Left renal pelvis (tissue), 4 donors: ENCODE data around the gene ST8SIA1. TPM values are rescaled to one million over a fixed set of nuclear protein-coding genes. Genes with fewer than 3 reads are reported as not detected.

Source experiments
- DNase-seq, 4 donors: peaks; one replicate each; pipeline ENCODE4 v3.0.0-alpha.2; 2013; ENCODE audit warnings: low read depth in 4 of 4, low spot score in 3 of 4
- polyA plus RNA-seq, 4 donors: library from polyadenylated mRNA; unstranded; fragments of 120-200 nt; gene quantifications; one replicate each; pipeline ENCODE4 v1.2.1, GENCODE V29; 2013; ENCODE audit not compliant: insufficient read length in 4 of 4

The ST8SIA1 gene
- polyA plus RNA-seq, 4 donors = 5.4 to 7.8 (median 6.5) TPM

- no peak for DNase-seq
These were observed 49.6 kb downstream of the ST8SIA1 start for GRCh38 chr12:22284871-22285270.

DNA sequence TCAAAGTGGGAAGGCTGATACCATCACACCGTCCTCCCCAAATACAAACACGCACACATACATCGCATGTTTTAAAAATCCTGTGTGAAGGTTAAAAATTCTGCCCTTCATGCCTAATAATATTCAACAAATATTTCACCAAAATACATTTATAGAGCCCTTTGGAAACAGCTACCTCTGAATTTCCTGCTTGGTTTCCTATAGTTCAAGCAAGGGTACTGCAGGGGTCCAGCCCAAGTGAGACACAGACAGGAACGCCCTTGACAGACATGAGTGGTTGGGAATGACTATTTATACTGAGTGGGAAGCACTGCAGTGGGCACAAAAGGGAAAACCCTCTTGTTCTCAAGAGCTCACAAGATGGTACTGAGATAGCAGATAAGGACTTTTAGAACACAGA is 51.0 kb downstream of the ST8SIA1 start:
- no peak for DNase-seq

GRCh38 chr12:22283006-22283506 is 51.5 kb downstream of the ST8SIA1 start:
- DNase-seq = no peak

DNA sequence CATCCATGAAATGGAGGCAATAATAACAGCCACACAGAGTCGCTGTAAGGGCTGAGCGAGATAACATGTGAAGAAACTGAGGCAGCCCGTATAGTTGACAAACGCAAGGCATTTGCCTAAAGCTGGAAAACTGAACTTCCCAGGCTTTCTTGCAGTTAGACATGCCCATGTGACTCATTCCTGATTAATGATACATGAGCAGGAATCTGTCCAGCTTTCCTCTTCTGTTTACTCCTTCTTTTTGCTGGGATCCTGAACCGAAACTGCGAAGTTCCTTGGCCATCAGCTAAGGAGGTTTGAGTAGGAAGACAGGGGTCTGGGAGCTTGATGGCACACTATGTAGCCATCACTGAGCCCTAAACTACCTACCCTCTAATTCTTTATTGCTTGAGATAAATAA is 52.2 kb downstream of the ST8SIA1 start:
- no peak for DNase-seq

GRCh38 chr12:22276867-22277266 is 57.6 kb downstream of the ST8SIA1 start:
- DNase-seq = no peak

DNA sequence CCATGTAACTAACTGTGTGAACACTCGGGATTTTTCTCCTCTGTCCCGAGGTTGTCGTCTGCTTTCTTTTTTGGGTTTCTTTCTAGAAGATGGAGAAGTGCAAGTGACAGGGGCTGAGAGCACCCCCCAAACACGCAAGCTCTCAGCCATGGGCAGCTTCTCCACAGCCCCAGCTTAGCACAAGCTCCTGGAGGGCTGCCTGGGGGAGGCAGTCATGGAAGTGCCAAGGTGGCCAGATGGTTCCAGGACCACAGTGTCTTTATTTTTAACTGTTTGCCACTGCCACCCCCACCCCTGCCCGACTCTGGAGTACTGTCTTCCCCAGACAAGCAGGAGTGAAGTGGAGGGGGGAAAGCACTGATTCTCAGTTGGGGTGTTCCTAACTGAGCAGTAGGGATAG is 58.2 kb downstream of the ST8SIA1 start:
- no peak for DNase-seq

DNA sequence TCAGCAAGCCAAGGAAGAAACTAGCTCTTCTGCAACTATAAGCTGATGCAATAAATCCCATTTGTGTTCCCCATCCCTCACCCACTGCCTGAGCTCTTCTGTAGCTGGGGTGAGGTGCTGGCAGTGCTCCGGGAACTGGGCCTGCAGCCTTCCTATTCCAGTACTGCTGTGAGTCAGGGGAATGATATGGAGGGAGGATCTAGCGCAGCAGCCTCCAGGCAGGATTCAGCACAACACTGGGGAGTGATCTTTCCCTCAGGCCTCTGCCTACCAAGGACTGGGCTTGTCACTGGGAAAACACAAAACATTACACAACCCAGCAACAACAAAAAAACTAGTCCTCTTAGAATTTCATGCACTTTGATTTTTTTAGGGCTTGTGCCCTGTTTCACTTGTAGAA is 58.7 kb downstream of the ST8SIA1 start:
- no peak for DNase-seq

GRCh38 chr12:22272335-22273151 is 62.0 kb downstream of the ST8SIA1 start:
- DNase-seq = no peak

DNA sequence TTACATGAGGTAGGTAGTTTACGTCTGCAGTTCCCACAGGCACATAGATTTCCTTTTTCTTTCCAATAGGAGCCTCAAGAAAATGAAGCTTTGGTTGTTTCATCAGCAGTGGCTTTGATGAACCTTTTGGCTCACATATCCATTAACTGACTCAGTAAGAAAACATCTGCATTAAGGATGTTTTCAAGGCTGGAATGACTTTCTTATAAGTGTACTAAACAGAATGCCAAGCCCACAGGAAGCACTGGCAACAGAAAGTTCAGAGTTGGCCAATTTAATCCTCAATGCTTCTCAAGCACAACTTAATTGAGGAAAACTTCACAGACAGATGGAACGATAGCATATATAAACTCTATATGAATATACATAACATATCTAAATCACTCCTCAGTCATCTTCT is 63.5 kb downstream of the ST8SIA1 start:
- no peak for DNase-seq

DNA sequence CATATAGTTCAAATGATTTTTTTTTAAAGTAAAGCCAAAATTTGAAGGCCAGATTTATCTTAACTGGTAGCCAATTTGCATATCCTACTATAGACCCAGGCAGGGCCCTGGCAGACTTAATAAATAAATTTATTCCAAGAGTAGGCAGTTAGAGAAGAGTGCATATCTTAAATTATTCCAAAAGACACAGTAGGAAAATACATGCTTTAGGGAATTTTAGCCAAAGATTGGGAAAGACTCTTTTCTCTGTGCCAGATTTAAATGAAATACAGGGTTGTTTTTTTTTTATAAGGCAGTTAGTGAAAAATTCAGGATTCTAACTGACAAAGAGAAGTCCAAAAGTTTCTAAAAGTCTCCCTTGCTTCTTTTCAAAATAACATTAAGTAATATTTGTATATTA is 65.5 kb downstream of the ST8SIA1 start:
- DNase-seq = no peak

GRCh38 chr12:22268406-22268805 is 66.1 kb downstream of the ST8SIA1 start:
- no peak for DNase-seq

DNA sequence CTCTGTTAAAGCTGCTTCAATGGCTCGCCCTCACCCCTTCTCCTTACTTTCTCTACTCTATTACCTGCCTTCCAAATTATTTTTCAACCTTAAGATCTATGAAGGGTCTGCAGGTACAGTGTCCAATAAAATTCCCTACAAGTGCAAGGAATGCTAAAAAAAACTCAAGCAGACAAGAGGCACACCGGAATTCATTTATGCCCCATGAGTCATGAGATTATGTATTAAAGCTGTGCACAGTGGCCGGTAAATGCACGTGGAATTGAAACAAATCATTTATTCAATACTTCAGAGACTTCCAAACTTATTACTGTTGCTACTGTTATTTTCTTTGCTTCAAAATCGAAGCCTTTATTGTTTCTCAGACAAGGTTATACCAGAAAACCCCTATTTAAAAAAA is 68.4 kb downstream of the ST8SIA1 start:
- no peak for DNase-seq

- DNase-seq = no peak
These were observed 70.1 kb downstream of the ST8SIA1 start for GRCh38 chr12:22264380-22264779.

DNA sequence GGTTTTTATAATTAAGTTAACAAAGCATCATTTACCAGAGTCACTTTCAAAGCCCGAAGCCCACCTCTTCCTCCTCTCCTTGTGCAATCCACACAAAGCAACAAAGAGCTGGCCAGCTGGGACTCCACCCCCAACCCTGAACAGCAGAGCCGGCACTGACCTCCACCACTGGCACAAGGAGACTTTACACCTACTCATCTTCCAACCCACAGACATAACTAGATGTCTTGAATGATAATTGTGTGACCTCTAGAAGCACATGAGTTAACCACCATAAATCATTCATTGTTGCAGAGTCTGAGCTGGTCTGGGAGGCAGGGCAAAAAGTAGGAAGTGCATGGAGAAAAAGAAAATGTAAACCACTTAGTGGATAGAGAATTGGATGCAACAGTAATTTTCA is 72.2 kb downstream of the ST8SIA1 start:
- DNase-seq = no peak

GRCh38 chr12:22257100-22257499 is 77.4 kb downstream of the ST8SIA1 start:
- no peak for DNase-seq

- no peak for DNase-seq
These were observed 77.9 kb downstream of the ST8SIA1 start for GRCh38 chr12:22256605-22257004.

DNA sequence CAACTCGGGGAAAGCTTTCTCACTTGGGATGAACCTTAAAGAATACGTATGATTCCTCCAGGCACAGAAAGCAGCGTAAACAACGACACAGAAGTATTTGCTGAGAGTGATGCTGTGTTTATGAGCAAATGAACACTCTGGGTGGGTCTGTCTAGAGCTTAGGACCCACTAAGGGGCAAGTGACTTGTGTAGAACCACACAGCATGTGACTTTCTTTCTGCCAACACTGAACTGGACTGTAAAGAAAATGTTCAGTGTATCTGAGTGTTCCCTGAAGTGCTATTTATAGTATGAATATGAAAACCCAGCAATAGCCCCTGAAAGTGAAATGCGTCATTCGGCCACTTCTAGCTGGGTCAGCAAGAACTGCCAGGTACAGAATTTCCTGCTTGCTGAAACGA is 78.5 kb downstream of the ST8SIA1 start:
- DNase-seq = no peak

GRCh38 chr12:22255097-22255496 is 79.4 kb downstream of the ST8SIA1 start:
- peak in 1 of 4 donors; percentile 14 for DNase-seq

DNA sequence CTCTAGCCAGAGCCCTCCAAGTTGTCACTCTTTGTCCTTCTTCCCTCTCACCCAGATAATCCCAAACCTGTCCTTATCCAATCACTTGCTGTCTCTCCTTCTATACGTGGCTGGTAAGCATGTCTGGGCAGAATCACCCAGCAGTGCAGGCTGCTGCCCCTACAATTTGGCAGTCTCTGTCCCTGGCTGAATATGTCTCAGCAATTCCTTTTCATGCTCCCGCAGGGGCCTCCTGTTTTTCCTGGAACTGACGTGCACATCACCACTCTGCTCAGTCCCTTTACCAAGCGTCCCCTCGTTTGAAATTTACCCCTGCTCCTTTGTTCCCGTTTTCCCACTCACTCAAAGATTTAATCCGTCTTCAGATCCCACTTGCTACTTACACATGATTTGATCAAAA is 80.0 kb downstream of the ST8SIA1 start:
- no peak for DNase-seq

DNA sequence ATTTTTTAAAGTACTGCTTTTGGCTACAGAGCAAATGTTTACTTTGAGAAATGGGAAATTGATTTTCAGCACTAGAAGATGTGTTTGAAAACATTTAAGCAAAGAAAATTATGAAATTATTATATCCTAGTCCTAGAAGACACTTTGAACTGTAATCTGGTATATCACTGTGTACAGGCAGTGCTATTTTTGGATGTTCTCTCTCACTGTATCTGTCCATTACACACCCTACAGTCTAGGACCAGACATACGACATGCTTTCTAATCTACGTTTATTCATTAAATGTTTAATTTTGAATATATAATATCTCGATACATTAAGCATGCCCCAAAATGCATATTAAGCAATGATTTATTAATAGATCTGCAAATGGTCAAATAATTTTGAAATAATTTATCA is 82.5 kb downstream of the ST8SIA1 start:
- no peak for DNase-seq

GRCh38 chr12:22250762-22251161 is 83.7 kb downstream of the ST8SIA1 start:
- DNase-seq = no peak

DNA sequence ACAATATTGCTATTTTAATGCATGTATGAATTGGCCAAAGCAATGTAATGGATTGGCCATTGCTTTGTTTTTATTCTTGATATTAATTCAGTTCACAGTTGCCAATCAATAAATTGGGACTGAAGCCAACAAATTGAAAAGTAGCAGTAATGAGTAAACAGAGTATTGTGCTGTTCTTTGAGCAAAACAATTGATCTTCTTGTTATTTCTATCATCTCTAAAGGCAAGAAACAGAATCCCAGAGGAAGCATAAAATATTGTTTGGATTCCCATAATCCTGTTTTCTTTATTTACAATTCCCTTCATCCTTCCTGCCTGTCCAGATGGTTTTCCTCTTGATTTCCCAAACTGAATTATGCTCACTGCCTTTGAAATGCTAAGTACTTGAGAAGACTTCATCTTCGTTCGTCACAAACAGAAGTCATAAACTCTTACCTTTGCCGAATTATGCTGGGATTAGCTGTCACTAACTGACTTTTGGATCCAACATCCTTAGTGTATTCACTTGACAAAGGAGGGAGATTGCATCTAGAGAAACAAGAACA is 85.9 kb downstream of the ST8SIA1 start:
- no peak for DNase-seq
